ENCODE data around the gene PEX5L. TPM values are rescaled to one million over a fixed set of nuclear protein-coding genes. Genes with fewer than 3 reads are reported as not detected.
A peak's percentile ranks its signal among the peaks of the same experiment; 100 is the strongest.

PEX5L gene
- polyA plus RNA-seq, 2 of the 4 experiments (the other 2 are of a cell fraction): 0.06 to 0.08 TPM

GRCh38 chr3:179852142-179852905 is 184.4 kb downstream of the PEX5L start:
- DNase-seq (ENCODE audit: low read depth in 1 of 2, low spot score in 1 of 2) (peak in 1 of 2 experiments; percentile 3), ATAC-seq (peak; percentile 34 to 74; a peak in 4 of 6 replicates), FAIRE-seq (no peak)
- WGBS (ENCODE audit: missing lambda C conversion rate): 33% methylated on average over 5 of the region's 5 CpGs
- CTCF ChIA-PET: interaction anchor here (1.4 kb wide), 1 partner anchor 203 kb away, joined by 5 read pairs; no protein-coding TSS in a partner anchor
- TF ChIP-seq BHLHE40 (IDR thresholded peaks at IDR 0.05; ENCODE audit: low read depth, low read length) (no peak), HOXB5 (CRISPR knock-in tag; IDR thresholded peaks at IDR 0.05) (no peak), EP300 (IDR thresholded peaks at IDR 0.05) (no peak), SREBF2 (IDR thresholded peaks at IDR 0.05) (no peak), JUN (IDR thresholded peaks at IDR 0.05) (no peak), KDM1A (IDR thresholded peaks at IDR 0.05; ENCODE audit: low read depth) (no peak), TP53 (CRISPR knock-in tag; IDR thresholded peaks at IDR 0.05) (no peak), HEYL (CRISPR knock-in tag; IDR thresholded peaks at IDR 0.05) (no peak), PHF8 (IDR thresholded peaks at IDR 0.05; ENCODE audit: borderline replicate concordance, low read depth) (no peak), EHF (CRISPR knock-in tag; IDR thresholded peaks at IDR 0.05) (no peak), ZSCAN20 (CRISPR knock-in tag; IDR thresholded peaks at IDR 0.05) (no peak)
- TF ChIP-seq, protein P1, sequence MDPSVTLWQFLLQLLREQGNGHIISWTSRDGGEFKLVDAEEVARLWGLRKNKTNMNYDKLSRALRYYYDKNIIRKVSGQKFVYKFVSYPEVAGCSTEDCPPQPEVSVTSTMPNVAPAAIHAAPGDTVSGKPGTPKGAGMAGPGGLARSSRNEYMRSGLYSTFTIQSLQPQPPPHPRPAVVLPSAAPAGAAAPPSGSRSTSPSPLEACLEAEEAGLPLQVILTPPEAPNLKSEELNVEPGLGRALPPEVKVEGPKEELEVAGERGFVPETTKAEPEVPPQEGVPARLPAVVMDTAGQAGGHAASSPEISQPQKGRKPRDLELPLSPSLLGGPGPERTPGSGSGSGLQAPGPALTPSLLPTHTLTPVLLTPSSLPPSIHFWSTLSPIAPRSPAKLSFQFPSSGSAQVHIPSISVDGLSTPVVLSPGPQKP (IDR thresholded peaks at IDR 0.05; ENCODE audit: low read depth, low read length): no peak
- TF ChIP-seq, protein P2, sequence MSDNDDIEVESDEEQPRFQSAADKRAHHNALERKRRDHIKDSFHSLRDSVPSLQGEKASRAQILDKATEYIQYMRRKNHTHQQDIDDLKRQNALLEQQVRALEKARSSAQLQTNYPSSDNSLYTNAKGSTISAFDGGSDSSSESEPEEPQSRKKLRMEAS (IDR thresholded peaks at IDR 0.05): no peak
- TF ChIP-seq, protein P3, sequence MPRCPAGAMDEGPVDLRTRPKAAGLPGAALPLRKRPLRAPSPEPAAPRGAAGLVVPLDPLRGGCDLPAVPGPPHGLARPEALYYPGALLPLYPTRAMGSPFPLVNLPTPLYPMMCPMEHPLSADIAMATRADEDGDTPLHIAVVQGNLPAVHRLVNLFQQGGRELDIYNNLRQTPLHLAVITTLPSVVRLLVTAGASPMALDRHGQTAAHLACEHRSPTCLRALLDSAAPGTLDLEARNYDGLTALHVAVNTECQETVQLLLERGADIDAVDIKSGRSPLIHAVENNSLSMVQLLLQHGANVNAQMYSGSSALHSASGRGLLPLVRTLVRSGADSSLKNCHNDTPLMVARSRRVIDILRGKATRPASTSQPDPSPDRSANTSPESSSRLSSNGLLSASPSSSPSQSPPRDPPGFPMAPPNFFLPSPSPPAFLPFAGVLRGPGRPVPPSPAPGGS (IDR thresholded peaks at IDR 0.05): no peak
- H3K9me3 ChIP-seq: no peaks in the 10 kb centered on the region
- no peaks in the 10 kb centered on the region for H3K4me1 ChIP-seq
- H3K4me3 ChIP-seq: no peak overlapping the region
- H3K4me2 ChIP-seq: no peak overlapping the region
- POLR2A ChIA-PET: no interaction called here
- H3K27ac ChIP-seq: no peak overlapping the region

DNA sequence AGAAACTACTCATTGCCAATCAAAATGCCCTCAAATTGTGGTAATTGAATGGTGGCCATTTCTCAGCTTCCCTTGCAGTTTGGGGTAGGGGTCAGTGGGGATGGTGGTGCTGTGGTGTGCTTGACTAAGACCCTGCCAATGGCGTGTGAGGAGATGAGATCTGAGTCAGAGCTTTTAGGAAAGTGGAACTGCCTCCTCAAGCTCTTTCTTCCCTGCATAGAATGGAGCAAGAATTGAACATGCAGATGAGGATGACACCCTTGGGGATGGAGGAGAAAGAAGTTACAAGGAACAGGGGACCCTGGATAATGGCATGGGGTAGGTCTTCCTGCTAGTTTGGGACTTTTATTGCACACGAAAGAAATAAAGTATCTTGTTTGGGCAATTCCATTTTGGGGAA is 188.0 kb downstream of the PEX5L start:
- FAIRE-seq (no peak), ATAC-seq (no peak), DNase-seq (ENCODE audit: low read depth in 1 of 2, low spot score in 1 of 2) (no peak)
- Histone ChIP-seq H3K4me2 (no peak overlapping the region), H3K4me3 (no peak overlapping the region), H3K9me3 (no peaks in the 10 kb centered on the region), H3K4me1 (no peaks in the 10 kb centered on the region), H3K27ac (no peak overlapping the region)
- POLR2A ChIA-PET: interaction anchor here (0.6 kb wide), 1 partner anchor 175 kb away, joined by 4 read pairs; no protein-coding TSS in a partner anchor
- CTCF ChIA-PET: no interaction called here
- TF ChIP-seq POLR2AphosphoS2 (conservative IDR thresholded peaks at IDR 0.05; ENCODE audit: low read length) (no peak), TP53 (CRISPR knock-in tag; IDR thresholded peaks at IDR 0.05) (no peak), ATOH8 (CRISPR knock-in tag; IDR thresholded peaks at IDR 0.05; ENCODE audit: low read depth) (no peak), ZC3H11A (IDR thresholded peaks at IDR 0.05) (no peak), JUNB (IDR thresholded peaks at IDR 0.05) (no peak), E2F6 (IDR thresholded peaks at IDR 0.05; ENCODE audit: borderline replicate concordance, low read depth) (no peak), RFX5 (IDR thresholded peaks at IDR 0.05) (no peak), FOXS1 (CRISPR knock-in tag; IDR thresholded peaks at IDR 0.05) (no peak), FOSL2 (IDR thresholded peaks at IDR 0.05) (no peak), FOSL2 (CRISPR knock-in tag; IDR thresholded peaks at IDR 0.05) (no peak), HEYL (CRISPR knock-in tag; IDR thresholded peaks at IDR 0.05) (no peak), KDM1A (IDR thresholded peaks at IDR 0.05; ENCODE audit: low read depth) (no peak), CHD4 (IDR thresholded peaks at IDR 0.05; ENCODE audit: borderline replicate concordance) (no peak), NR3C1 (IDR thresholded peaks at IDR 0.05) (no peak)
- TF ChIP-seq, protein P4, sequence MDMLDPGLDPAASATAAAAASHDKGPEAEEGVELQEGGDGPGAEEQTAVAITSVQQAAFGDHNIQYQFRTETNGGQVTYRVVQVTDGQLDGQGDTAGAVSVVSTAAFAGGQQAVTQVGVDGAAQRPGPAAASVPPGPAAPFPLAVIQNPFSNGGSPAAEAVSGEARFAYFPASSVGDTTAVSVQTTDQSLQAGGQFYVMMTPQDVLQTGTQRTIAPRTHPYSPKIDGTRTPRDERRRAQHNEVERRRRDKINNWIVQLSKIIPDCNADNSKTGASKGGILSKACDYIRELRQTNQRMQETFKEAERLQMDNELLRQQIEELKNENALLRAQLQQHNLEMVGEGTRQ (IDR thresholded peaks at IDR 0.05): no peak
- TF ChIP-seq, protein P5, sequence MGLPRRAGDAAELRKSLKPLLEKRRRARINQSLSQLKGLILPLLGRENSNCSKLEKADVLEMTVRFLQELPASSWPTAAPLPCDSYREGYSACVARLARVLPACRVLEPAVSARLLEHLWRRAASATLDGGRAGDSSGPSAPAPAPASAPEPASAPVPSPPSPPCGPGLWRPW (IDR thresholded peaks at IDR 0.05): no peak
- WGBS (ENCODE audit: missing lambda C conversion rate): 9% methylated on average over 2 of the region's 2 CpGs

All from A549 (cell line).